BE2C (cell line): ENCODE measurements around the gene RUVBL1.

Source experiments
- DNase-seq: peaks from one replicate; pipeline ENCODE4 v3.0.0-alpha.2; 2020
- H3K27me3 ChIP-seq: fragments of 250-450 bp; sonication (Bioruptor Pico); 2 replicates; pipeline ENCODE4 v1.5.1; 2020; ENCODE audit warnings: mild to moderate bottlenecking
- H3K36me3 ChIP-seq: fragments of 250-450 bp; sonication (Bioruptor Pico); 2 replicates; pipeline ENCODE4 v1.5.1; 2020; ENCODE audit warnings: mild to moderate bottlenecking
- H3K4me1 ChIP-seq: fragments of 250-450 bp; sonication (Bioruptor Pico); 2 replicates; pipeline ENCODE4 v1.5.1; 2020
- H3K4me3 ChIP-seq: 2 replicates; pipeline ENCODE4 v1.5.1; 2011; ENCODE audit warnings: low read depth, low read length
- H3K9me3 ChIP-seq: fragments of 250-450 bp; sonication (Bioruptor Pico); 2 replicates; pipeline ENCODE4 v1.5.1; 2020
- CTCF ChIP-seq: IDR thresholded peaks from 2 replicates; pipeline ENCODE4 v1.5.1; 2012; ENCODE audit warnings: mild to moderate bottlenecking, low read depth, low read length

Gene RUVBL1

GRCh38 chr3:128081846-128082245 lies 41.8 kb downstream of the RUVBL1 start:
- Histone ChIP-seq H3K27me3 (no peaks in the 10 kb centered on the region), H3K36me3 (peaks cover 71% of the 10 kb centered on the region), H3K9me3 (no peaks in the 10 kb centered on the region), H3K4me1 (peaks cover 9% of the 10 kb centered on the region; the same call in 1 of the 2 replicates), H3K4me3 (no peak overlapping the region)
- DNase-seq = no peak
- TF ChIP-seq CTCF = no peak

GRCh38 chr3:128081226-128081625 lies 42.4 kb downstream of the RUVBL1 start:
- no peaks in the 10 kb centered on the region for H3K9me3 ChIP-seq
- H3K4me3 ChIP-seq = no peak overlapping the region
- H3K4me1 ChIP-seq = peaks cover 9% of the 10 kb centered on the region; the same call in 1 of the 2 replicates
- H3K36me3 ChIP-seq = peaks cover 69% of the 10 kb centered on the region
- no peak for DNase-seq
- no peaks in the 10 kb centered on the region for H3K27me3 ChIP-seq
- no peak for TF ChIP-seq CTCF

- Histone ChIP-seq H3K36me3 (peaks cover 61% of the 10 kb centered on the region), H3K27me3 (no peaks in the 10 kb centered on the region), H3K9me3 (no peaks in the 10 kb centered on the region), H3K4me3 (no peak overlapping the region), H3K4me1 (peaks cover 14% of the 10 kb centered on the region; the same call in 1 of the 2 replicates)
- no peak for DNase-seq
- TF ChIP-seq CTCF = no peak
Observed at GRCh38 chr3:128080323-128081080, 43.1 kb downstream of the RUVBL1 start.

- no peaks in the 10 kb centered on the region for H3K9me3 ChIP-seq
- no peak for DNase-seq
- peaks cover 58% of the 10 kb centered on the region for H3K36me3 ChIP-seq
- no peak for TF ChIP-seq CTCF
- H3K4me1 ChIP-seq = peaks cover 18% of the 10 kb centered on the region
- no peaks in the 10 kb centered on the region for H3K27me3 ChIP-seq
- H3K4me3 ChIP-seq = no peak overlapping the region
Observed at GRCh38 chr3:128079823-128080222, 43.8 kb downstream of the RUVBL1 start.

GRCh38 chr3:128078875-128079274 lies 44.7 kb downstream of the RUVBL1 start:
- no peak overlapping the region for H3K4me3 ChIP-seq
- peaks cover 14% of the 10 kb centered on the region for H3K4me1 ChIP-seq
- H3K27me3 ChIP-seq = no peaks in the 10 kb centered on the region
- peaks cover 51% of the 10 kb centered on the region for H3K36me3 ChIP-seq
- no peak for TF ChIP-seq CTCF
- no peak for DNase-seq
- H3K9me3 ChIP-seq = no peaks in the 10 kb centered on the region

- H3K27me3 ChIP-seq = no peaks in the 10 kb centered on the region
- no peaks in the 10 kb centered on the region for H3K9me3 ChIP-seq
- H3K4me1 ChIP-seq = peaks cover 14% of the 10 kb centered on the region
- H3K4me3 ChIP-seq = no peak overlapping the region
- peaks cover 51% of the 10 kb centered on the region for H3K36me3 ChIP-seq
- no peak for DNase-seq
- TF ChIP-seq CTCF = no peak
Observed at GRCh38 chr3:128078322-128078721, 45.3 kb downstream of the RUVBL1 start.
